ENCODE measurements around the gene RIPK4. TPM values are rescaled to one million over a fixed set of nuclear protein-coding genes. Genes with fewer than 3 reads are reported as not detected.
A peak's percentile ranks its signal among the peaks of the same experiment; 100 is the strongest.

RIPK4 gene
- total RNA-seq (10 to 100 TPM in 1 of 2 donors, 1 to 10 TPM in 1; 9.9 to 22.6 TPM), polyA plus RNA-seq (1 to 10 TPM; 4.7 to 7.2 TPM)

- H3K9me3 ChIP-seq (ENCODE audit: control insufficient read depth in 4 of 4, low read length in 3 of 4), result no peaks in the 10 kb centered on the region
- TF ChIP-seq FOXA1 (IDR thresholded peaks at IDR 0.05), result no peak
- no peak for TF ChIP-seq RAD21 (IDR thresholded peaks at IDR 0.05)
- TF ChIP-seq, protein P1, sequence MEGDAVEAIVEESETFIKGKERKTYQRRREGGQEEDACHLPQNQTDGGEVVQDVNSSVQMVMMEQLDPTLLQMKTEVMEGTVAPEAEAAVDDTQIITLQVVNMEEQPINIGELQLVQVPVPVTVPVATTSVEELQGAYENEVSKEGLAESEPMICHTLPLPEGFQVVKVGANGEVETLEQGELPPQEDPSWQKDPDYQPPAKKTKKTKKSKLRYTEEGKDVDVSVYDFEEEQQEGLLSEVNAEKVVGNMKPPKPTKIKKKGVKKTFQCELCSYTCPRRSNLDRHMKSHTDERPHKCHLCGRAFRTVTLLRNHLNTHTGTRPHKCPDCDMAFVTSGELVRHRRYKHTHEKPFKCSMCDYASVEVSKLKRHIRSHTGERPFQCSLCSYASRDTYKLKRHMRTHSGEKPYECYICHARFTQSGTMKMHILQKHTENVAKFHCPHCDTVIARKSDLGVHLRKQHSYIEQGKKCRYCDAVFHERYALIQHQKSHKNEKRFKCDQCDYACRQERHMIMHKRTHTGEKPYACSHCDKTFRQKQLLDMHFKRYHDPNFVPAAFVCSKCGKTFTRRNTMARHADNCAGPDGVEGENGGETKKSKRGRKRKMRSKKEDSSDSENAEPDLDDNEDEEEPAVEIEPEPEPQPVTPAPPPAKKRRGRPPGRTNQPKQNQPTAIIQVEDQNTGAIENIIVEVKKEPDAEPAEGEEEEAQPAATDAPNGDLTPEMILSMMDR (IDR thresholded peaks at IDR 0.05; ENCODE audit: low read depth, low read length, missing input control), result no peak
- no peak for TF ChIP-seq HNF4A (conservative IDR thresholded peaks at IDR 0.05)
- TF ChIP-seq GABPA (IDR thresholded peaks at IDR 0.05 in 1 of 2, conservative IDR thresholded peaks at IDR 0.05 in 1 of 2), result peak; percentile 23 to 72
- peak in 1 of 2 donors; percentile 12 for TF ChIP-seq RXRA (IDR thresholded peaks at IDR 0.05)
- no peak for TF ChIP-seq HNF4G (IDR thresholded peaks at IDR 0.05)
- no peak for TF ChIP-seq NR2F2 (IDR thresholded peaks at IDR 0.05)
- TF ChIP-seq FOXA2 (IDR thresholded peaks at IDR 0.05), result no peak
- no peak for TF ChIP-seq MAX (IDR thresholded peaks at IDR 0.05)
- no peak for TF ChIP-seq TAF1 (conservative IDR thresholded peaks at IDR 0.05)
- TF ChIP-seq, protein P2, sequence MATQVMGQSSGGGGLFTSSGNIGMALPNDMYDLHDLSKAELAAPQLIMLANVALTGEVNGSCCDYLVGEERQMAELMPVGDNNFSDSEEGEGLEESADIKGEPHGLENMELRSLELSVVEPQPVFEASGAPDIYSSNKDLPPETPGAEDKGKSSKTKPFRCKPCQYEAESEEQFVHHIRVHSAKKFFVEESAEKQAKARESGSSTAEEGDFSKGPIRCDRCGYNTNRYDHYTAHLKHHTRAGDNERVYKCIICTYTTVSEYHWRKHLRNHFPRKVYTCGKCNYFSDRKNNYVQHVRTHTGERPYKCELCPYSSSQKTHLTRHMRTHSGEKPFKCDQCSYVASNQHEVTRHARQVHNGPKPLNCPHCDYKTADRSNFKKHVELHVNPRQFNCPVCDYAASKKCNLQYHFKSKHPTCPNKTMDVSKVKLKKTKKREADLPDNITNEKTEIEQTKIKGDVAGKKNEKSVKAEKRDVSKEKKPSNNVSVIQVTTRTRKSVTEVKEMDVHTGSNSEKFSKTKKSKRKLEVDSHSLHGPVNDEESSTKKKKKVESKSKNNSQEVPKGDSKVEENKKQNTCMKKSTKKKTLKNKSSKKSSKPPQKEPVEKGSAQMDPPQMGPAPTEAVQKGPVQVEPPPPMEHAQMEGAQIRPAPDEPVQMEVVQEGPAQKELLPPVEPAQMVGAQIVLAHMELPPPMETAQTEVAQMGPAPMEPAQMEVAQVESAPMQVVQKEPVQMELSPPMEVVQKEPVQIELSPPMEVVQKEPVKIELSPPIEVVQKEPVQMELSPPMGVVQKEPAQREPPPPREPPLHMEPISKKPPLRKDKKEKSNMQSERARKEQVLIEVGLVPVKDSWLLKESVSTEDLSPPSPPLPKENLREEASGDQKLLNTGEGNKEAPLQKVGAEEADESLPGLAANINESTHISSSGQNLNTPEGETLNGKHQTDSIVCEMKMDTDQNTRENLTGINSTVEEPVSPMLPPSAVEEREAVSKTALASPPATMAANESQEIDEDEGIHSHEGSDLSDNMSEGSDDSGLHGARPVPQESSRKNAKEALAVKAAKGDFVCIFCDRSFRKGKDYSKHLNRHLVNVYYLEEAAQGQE (IDR thresholded peaks at IDR 0.05), result no peak
- no peak for TF ChIP-seq JUND (IDR thresholded peaks at IDR 0.05)
- no peak for TF ChIP-seq ATF3 (IDR thresholded peaks at IDR 0.05)
- TF ChIP-seq YY1 (IDR thresholded peaks at IDR 0.05), result peak; percentile 28
- peak in 1 of 2 donors; percentile 16 for TF ChIP-seq EGR1 (IDR thresholded peaks at IDR 0.05; ENCODE audit: low read depth in 2 of 2)
- TF ChIP-seq, protein P3, sequence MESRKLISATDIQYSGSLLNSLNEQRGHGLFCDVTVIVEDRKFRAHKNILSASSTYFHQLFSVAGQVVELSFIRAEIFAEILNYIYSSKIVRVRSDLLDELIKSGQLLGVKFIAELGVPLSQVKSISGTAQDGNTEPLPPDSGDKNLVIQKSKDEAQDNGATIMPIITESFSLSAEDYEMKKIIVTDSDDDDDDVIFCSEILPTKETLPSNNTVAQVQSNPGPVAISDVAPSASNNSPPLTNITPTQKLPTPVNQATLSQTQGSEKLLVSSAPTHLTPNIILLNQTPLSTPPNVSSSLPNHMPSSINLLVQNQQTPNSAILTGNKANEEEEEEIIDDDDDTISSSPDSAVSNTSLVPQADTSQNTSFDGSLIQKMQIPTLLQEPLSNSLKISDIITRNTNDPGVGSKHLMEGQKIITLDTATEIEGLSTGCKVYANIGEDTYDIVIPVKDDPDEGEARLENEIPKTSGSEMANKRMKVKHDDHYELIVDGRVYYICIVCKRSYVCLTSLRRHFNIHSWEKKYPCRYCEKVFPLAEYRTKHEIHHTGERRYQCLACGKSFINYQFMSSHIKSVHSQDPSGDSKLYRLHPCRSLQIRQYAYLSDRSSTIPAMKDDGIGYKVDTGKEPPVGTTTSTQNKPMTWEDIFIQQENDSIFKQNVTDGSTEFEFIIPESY (IDR thresholded peaks at IDR 0.05), result no peak
- peak; percentile 49 for TF ChIP-seq SP1 (IDR thresholded peaks at IDR 0.05)
- H3K4me1 ChIP-seq (ENCODE audit: control insufficient read depth in 4 of 4, insufficient read depth in 4 of 4, low read length in 3 of 4), result peaks cover 11 to 44% (median 32%) of the 10 kb centered on the region in 4 donors
- H3K4me3 ChIP-seq (ENCODE audit: low read depth in 1 of 3, low read length in 3 of 3), result peak within 1 kb of the TSS; percentile 76 to 94 (median 86)
- H3K27me3 ChIP-seq (ENCODE audit: control insufficient read depth in 4 of 4, insufficient read depth in 4 of 4, low read length in 3 of 4), result no peaks in the 10 kb centered on the region
- H3K27ac ChIP-seq (ENCODE audit: low read depth in 1 of 2, low read length in 2 of 2), result peak within 1 kb of the TSS; percentile 85 to 92
- WGBS, result 2% methylated on average over 53 of the region's 53 CpGs
- peak within 1 kb of the TSS; percentile 48 to 82 for H3K9ac ChIP-seq (ENCODE audit: low read depth in 1 of 2, low read length in 2 of 2)
- H3K36me3 ChIP-seq (ENCODE audit: control insufficient read depth in 4 of 4, insufficient read depth in 3 of 4, low read depth in 1 of 4, low read length in 3 of 4), result no peaks in the 10 kb centered on the region
- DNase-seq (ENCODE audit: low spot score), result peak; percentile 79
Measured at GRCh38 chr21:41766883-41767605, at the start of gene RIPK4. TSS of gene RIPK4 (minus strand) at chr21:41767052. CDS start at chr21:41767041, 11 bp downstream.
